ENCODE data around the gene PLEKHG4B. TPM values are rescaled to one million over a fixed set of nuclear protein-coding genes. Genes with fewer than 3 reads are reported as not detected.

Gene PLEKHG4B
- polyA plus RNA-seq, 1 of the 3 experiments (the other 2 are of a cell fraction), result 0.18 TPM

GRCh38 chr5:142246-142810 lies 50.4 kb downstream of the PLEKHG4B start:
- POLR2A ChIA-PET, result no interaction called here
- Histone ChIP-seq H3K27me3 (ENCODE audit: insufficient read depth) (no peaks in the 10 kb centered on the region), H3K4me3 (ENCODE audit: low read depth in 2 of 2, low read length in 1 of 2) (no peak overlapping the region), H3K27ac (ENCODE audit: low read depth in 2 of 2, low read length in 1 of 2) (no peak overlapping the region), H3K4me2 (no peak overlapping the region), H3K9ac (no peak overlapping the region), H4K20me1 (ENCODE audit: insufficient read depth) (no peaks in the 10 kb centered on the region), H3K9me2 (no peaks in the 10 kb centered on the region), H3F3A (replicated peaks; ENCODE audit: insufficient read depth) (no peaks in the 10 kb centered on the region), H3K9me3 (peaks cover 3% of the 10 kb centered on the region; the same call in 1 of the 2 replicates), H2AFZ (ENCODE audit: low read depth) (no peak overlapping the region), H3K79me2 (ENCODE audit: insufficient read depth) (no peaks in the 10 kb centered on the region), H3K36me3 (replicated peaks in 1 of 2; ENCODE audit: control insufficient read depth in 1 of 2, insufficient read depth in 2 of 2, low read length in 1 of 2) (no peaks in the 10 kb centered on the region), H3K4me1 (ENCODE audit: control insufficient read depth in 1 of 2, insufficient read depth in 2 of 2, low read depth in 1 of 2, low read length in 1 of 2) (no peaks in the 10 kb centered on the region)
- TF ChIP-seq FOXM1 (IDR thresholded peaks at IDR 0.05; ENCODE audit: low read depth) (no peak), YY1 (IDR thresholded peaks at IDR 0.05; ENCODE audit: low read depth) (no peak), EZH2phosphoT487 (IDR thresholded peaks at IDR 0.05; ENCODE audit: borderline replicate concordance, low read depth) (no peak), GATA2 (CRISPR knock-in tag; IDR thresholded peaks at IDR 0.05) (no peak), FOXJ3 (CRISPR knock-in tag; IDR thresholded peaks at IDR 0.05) (no peak), CHD2 (IDR thresholded peaks at IDR 0.05; ENCODE audit: low read length, partially characterized antibody) (no peak), POLR2AphosphoS5 (IDR thresholded peaks at IDR 0.05; ENCODE audit: low read depth, low read length) (no peak), EP300 (IDR thresholded peaks at IDR 0.05; ENCODE audit: borderline replicate concordance in 1 of 2, low read depth in 1 of 2, low read length in 1 of 2) (no peak), IRF3 (IDR thresholded peaks at IDR 0.05; ENCODE audit: low read depth, low read length) (no peak), RFX5 (IDR thresholded peaks at IDR 0.05; ENCODE audit: low read length) (no peak), ELF1 (IDR thresholded peaks at IDR 0.05) (no peak), PBX3 (IDR thresholded peaks at IDR 0.05) (no peak), SIN3A (IDR thresholded peaks at IDR 0.05; ENCODE audit: borderline replicate concordance, low read depth, low read length) (no peak), TAF1 (IDR thresholded peaks at IDR 0.05; ENCODE audit: borderline replicate concordance, low read depth, low read length) (no peak)
- DNase-seq, result peak; percentile 14
- CTCF ChIA-PET, result no interaction called here
- WGBS (ENCODE audit: low lambda C conversion rate), result 85% methylated on average over 17 of the region's 18 CpGs

GRCh38 chr5:143041-143440 lies 51.1 kb downstream of the PLEKHG4B start:
- CTCF ChIA-PET, result no interaction called here
- Histone ChIP-seq H3K79me2 (ENCODE audit: insufficient read depth) (no peaks in the 10 kb centered on the region), H3K27me3 (ENCODE audit: insufficient read depth) (no peaks in the 10 kb centered on the region), H3K4me1 (ENCODE audit: control insufficient read depth in 1 of 2, insufficient read depth in 2 of 2, low read depth in 1 of 2, low read length in 1 of 2) (no peaks in the 10 kb centered on the region), H3K27ac (ENCODE audit: low read depth in 2 of 2, low read length in 1 of 2) (no peak overlapping the region), H4K20me1 (ENCODE audit: insufficient read depth) (no peaks in the 10 kb centered on the region), H3K9me3 (peaks cover 10% of the 10 kb centered on the region; the same call in 1 of the 2 replicates), H3K4me2 (no peak overlapping the region), H3F3A (replicated peaks; ENCODE audit: insufficient read depth) (no peaks in the 10 kb centered on the region), H3K36me3 (replicated peaks in 1 of 2; ENCODE audit: control insufficient read depth in 1 of 2, insufficient read depth in 2 of 2, low read length in 1 of 2) (no peaks in the 10 kb centered on the region), H3K4me3 (ENCODE audit: low read depth in 2 of 2, low read length in 1 of 2) (no peak overlapping the region), H2AFZ (ENCODE audit: low read depth) (no peak overlapping the region), H3K9me2 (no peaks in the 10 kb centered on the region), H3K9ac (no peak overlapping the region)
- 62% methylated on average over 8 of the region's 17 CpGs for WGBS (ENCODE audit: low lambda C conversion rate)
- POLR2A ChIA-PET, result no interaction called here
- no peak for DNase-seq
- TF ChIP-seq TEAD4 (IDR thresholded peaks at IDR 0.05; ENCODE audit: borderline replicate concordance, insufficient read depth), result no peak
- TF ChIP-seq JUND (IDR thresholded peaks at IDR 0.05), result no peak
- TF ChIP-seq MXI1 (IDR thresholded peaks at IDR 0.05; ENCODE audit: low read depth, low read length), result no peak
- no peak for TF ChIP-seq NRF1 (IDR thresholded peaks at IDR 0.05; ENCODE audit: low read depth, low read length)
- no peak for TF ChIP-seq GATA2 (CRISPR knock-in tag; IDR thresholded peaks at IDR 0.05)
- no peak for TF ChIP-seq TAF1 (IDR thresholded peaks at IDR 0.05; ENCODE audit: borderline replicate concordance, low read depth, low read length)
- TF ChIP-seq IRF3 (IDR thresholded peaks at IDR 0.05; ENCODE audit: low read depth, low read length), result no peak
- no peak for TF ChIP-seq CHD2 (IDR thresholded peaks at IDR 0.05; ENCODE audit: low read length, partially characterized antibody)
- no peak for TF ChIP-seq FOXM1 (IDR thresholded peaks at IDR 0.05; ENCODE audit: low read depth)
- TF ChIP-seq ZBTB33 (IDR thresholded peaks at IDR 0.05; ENCODE audit: borderline replicate concordance, low read depth), result no peak
- no peak for TF ChIP-seq RXRA (IDR thresholded peaks at IDR 0.05; ENCODE audit: borderline replicate concordance, low read depth)

All from SK-N-SH (cell line).